Loucy (cell line): ENCODE measurements around the gene TRPM2.

Experiments
- H2AFZ ChIP-seq: fragments of 200-600 bp; sonication (generic); 2 replicates; pipeline ENCODE4 v1.6.0; 2016; ENCODE audit warnings: antibody characterized with exemption, mild to moderate bottlenecking, low read length, moderate library complexity
- H3F3A ChIP-seq: fragments of 200-600 bp; 2 replicates; pipeline ENCODE4 v1.6.0; 2016; ENCODE audit warnings: antibody characterized with exemption, low read depth, mild to moderate bottlenecking
- H3K27me3 ChIP-seq: fragments of 200-600 bp; sonication (generic); 2 replicates; pipeline ENCODE4 v1.6.1; 2014; ENCODE audit warnings: low read length, mild to moderate bottlenecking; ENCODE audit not compliant: insufficient read depth, poor library complexity, severe bottlenecking
- H3K36me3 ChIP-seq: fragments of 200-600 bp; sonication (generic); 2 replicates; pipeline ENCODE4 v1.6.1; 2016; ENCODE audit warnings: low read length; ENCODE audit not compliant: insufficient read depth
- H3K4me1 ChIP-seq: fragments of 200-600 bp; sonication (generic); 2 replicates; pipeline ENCODE4 v1.5.1; 2014; ENCODE audit warnings: low read length, mild to moderate bottlenecking; ENCODE audit not compliant: insufficient read depth, poor library complexity, severe bottlenecking
- H3K4me2 ChIP-seq: fragments of 200-600 bp; sonication (generic); 2 replicates; pipeline ENCODE4 v1.6.0; 2014; ENCODE audit warnings: antibody characterized with exemption, low read length, low read depth, mild to moderate bottlenecking; ENCODE audit not compliant: poor library complexity, severe bottlenecking
- H3K4me3 ChIP-seq: fragments of 200-600 bp; sonication (generic); 2 replicates; pipeline ENCODE4 v1.5.1; 2014; ENCODE audit warnings: low read length, mild to moderate bottlenecking, mixed read lengths; ENCODE audit not compliant: poor library complexity, severe bottlenecking
- H3K79me2 ChIP-seq: fragments of 200-600 bp; sonication (generic); 2 replicates; pipeline ENCODE4 v1.6.1; 2014; ENCODE audit warnings: low read length; ENCODE audit not compliant: insufficient read depth
- H3K9ac ChIP-seq: fragments of 200-600 bp; sonication (generic); 2 replicates; pipeline ENCODE4 v1.6.0; 2014; ENCODE audit warnings: mild to moderate bottlenecking, low read depth, low read length, moderate library complexity; ENCODE audit not compliant: poor library complexity, severe bottlenecking
- H3K9me2 ChIP-seq: fragments of 200-600 bp; sonication (generic); replicated peaks from 2 replicates; pipeline ENCODE4 v1.6.1; 2016; ENCODE audit warnings: low read depth, low read length, mixed read lengths
- H3K9me3 ChIP-seq: fragments of 200-600 bp; sonication (generic); 2 replicates; pipeline ENCODE4 v1.6.1; 2014; ENCODE audit warnings: mild to moderate bottlenecking, antibody characterized with exemption, low read length, low read depth; ENCODE audit not compliant: insufficient read depth
- H4K20me1 ChIP-seq: fragments of 200-600 bp; sonication (generic); 2 replicates; pipeline ENCODE4 v1.6.0; 2014; ENCODE audit warnings: antibody characterized with exemption, low read length, mild to moderate bottlenecking; ENCODE audit not compliant: insufficient read depth, poor library complexity, severe bottlenecking
- EZH2phosphoT487 ChIP-seq: fragments of 200-600 bp; IDR thresholded peaks from 2 replicates; pipeline ENCODE4 v1.6.1; 2018; ENCODE audit warnings: antibody characterized with exemption, mild to moderate bottlenecking, moderate library complexity, borderline replicate concordance
- TF ChIP-seq, protein P1 (sequence below): fragments of 200-600 bp; sonication (generic); conservative IDR thresholded peaks from 2 replicates; pipeline ENCODE4 v1.5.1; 2014; ENCODE audit warnings: mild to moderate bottlenecking, antibody characterized with exemption, low read length

TRPM2 gene

DNA sequence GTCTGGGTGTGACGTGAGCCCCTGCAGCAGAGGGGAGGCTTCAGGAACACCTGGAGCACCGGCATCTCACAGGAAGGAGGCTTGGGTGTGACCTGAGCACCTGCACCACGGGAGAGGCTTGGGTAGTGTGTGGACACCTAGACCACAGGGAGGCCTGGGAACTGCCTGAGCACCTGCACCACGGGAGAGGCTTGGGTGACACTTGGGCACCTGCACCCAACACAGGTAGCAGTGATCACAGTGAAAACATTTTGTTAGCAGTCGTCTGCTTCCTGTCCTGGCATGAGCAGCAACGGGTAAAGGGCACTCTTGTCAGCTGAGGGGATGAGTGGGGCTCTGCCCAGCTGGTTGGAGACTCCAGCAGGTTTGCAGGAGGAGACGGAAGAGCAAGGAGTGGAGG lies 124.3 kb downstream of the TRPM2 start:
- TF ChIP-seq, protein P1, sequence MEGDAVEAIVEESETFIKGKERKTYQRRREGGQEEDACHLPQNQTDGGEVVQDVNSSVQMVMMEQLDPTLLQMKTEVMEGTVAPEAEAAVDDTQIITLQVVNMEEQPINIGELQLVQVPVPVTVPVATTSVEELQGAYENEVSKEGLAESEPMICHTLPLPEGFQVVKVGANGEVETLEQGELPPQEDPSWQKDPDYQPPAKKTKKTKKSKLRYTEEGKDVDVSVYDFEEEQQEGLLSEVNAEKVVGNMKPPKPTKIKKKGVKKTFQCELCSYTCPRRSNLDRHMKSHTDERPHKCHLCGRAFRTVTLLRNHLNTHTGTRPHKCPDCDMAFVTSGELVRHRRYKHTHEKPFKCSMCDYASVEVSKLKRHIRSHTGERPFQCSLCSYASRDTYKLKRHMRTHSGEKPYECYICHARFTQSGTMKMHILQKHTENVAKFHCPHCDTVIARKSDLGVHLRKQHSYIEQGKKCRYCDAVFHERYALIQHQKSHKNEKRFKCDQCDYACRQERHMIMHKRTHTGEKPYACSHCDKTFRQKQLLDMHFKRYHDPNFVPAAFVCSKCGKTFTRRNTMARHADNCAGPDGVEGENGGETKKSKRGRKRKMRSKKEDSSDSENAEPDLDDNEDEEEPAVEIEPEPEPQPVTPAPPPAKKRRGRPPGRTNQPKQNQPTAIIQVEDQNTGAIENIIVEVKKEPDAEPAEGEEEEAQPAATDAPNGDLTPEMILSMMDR, result no peak
- no peak for TF ChIP-seq EZH2phosphoT487
- no peak overlapping the region for H2AFZ ChIP-seq
- H3K9me2 ChIP-seq, result no peaks in the 10 kb centered on the region
- no peak overlapping the region for H3K9ac ChIP-seq
- H3K79me2 ChIP-seq, result no peaks in the 10 kb centered on the region
- no peaks in the 10 kb centered on the region for H3K9me3 ChIP-seq
- no peaks in the 10 kb centered on the region for H4K20me1 ChIP-seq
- no peak overlapping the region for H3K4me2 ChIP-seq
- no peaks in the 10 kb centered on the region for H3K36me3 ChIP-seq
- H3K4me3 ChIP-seq, result no peak overlapping the region
- H3K4me1 ChIP-seq, result no peaks in the 10 kb centered on the region
- H3K27me3 ChIP-seq, result no peaks in the 10 kb centered on the region
- H3F3A ChIP-seq, result no peaks in the 10 kb centered on the region

DNA sequence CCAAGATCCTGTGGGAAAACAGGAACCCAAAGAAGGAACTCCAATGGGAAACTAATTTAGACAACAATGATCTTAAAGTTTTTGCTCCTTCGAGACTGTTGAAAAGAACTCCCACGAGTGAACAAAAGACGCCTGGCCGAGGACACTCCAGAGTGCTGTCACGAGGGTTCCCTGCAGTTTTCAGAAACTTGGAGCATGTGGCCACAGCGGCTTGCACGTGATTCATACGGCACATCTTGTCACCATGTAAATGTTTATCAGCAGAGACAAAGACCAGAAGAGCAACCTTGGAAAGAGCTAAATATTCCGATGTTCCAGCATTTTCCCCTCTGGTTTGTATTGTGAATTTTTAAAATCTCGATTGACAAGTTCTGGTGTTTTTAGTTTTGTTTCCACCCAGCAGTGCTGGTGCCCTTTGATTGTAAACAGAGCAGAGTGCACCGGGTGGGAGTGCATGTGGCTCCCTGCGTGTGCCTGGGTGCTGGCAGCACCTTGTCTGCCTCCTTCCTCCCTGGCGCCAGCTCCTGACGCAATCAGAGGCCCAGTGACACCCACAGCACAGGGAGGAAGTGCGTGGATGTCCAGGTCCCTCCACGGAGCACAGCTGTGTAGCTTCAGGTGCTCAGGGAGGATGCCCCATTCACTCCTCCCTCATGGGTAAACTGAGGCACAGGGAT lies 124.8 kb downstream of the TRPM2 start:
- H3F3A ChIP-seq, result no peaks in the 10 kb centered on the region
- H3K27me3 ChIP-seq, result no peaks in the 10 kb centered on the region
- no peaks in the 10 kb centered on the region for H3K9me2 ChIP-seq
- H3K4me2 ChIP-seq, result no peak overlapping the region
- TF ChIP-seq, protein P1, result no peak
- TF ChIP-seq EZH2phosphoT487, result no peak
- no peaks in the 10 kb centered on the region for H3K79me2 ChIP-seq
- H3K4me1 ChIP-seq, result no peaks in the 10 kb centered on the region
- no peak overlapping the region for H3K4me3 ChIP-seq
- no peaks in the 10 kb centered on the region for H4K20me1 ChIP-seq
- H3K9ac ChIP-seq, result no peak overlapping the region
- H3K36me3 ChIP-seq, result no peaks in the 10 kb centered on the region
- H3K9me3 ChIP-seq, result no peaks in the 10 kb centered on the region
- H2AFZ ChIP-seq, result no peak overlapping the region

DNA sequence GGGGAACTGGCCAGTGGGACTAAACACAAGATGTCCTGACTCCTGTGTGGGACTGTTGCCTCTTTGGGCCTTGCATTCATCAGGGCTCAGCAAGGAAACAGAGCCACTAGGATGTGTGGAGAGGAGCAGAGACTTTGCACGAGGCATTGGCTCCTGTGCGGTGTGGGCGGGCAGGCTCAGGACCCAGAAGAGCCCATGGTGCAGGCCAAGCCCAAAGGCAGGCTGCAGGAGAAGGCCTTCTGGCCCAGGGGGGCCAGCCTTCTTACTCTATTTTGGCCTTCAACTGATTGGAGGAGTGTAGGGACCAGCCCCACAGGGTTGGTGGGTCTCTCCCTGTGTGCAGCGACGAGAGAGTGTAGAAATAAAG lies 125.4 kb downstream of the TRPM2 start:
- TF ChIP-seq, protein P1, result no peak
- TF ChIP-seq EZH2phosphoT487, result no peak
- no peak overlapping the region for H3K4me2 ChIP-seq
- no peaks in the 10 kb centered on the region for H3K9me2 ChIP-seq
- H3K9me3 ChIP-seq, result no peaks in the 10 kb centered on the region
- no peaks in the 10 kb centered on the region for H3K79me2 ChIP-seq
- no peaks in the 10 kb centered on the region for H3F3A ChIP-seq
- H3K9ac ChIP-seq, result no peak overlapping the region
- no peaks in the 10 kb centered on the region for H3K27me3 ChIP-seq
- no peak overlapping the region for H2AFZ ChIP-seq
- no peaks in the 10 kb centered on the region for H4K20me1 ChIP-seq
- H3K36me3 ChIP-seq, result no peaks in the 10 kb centered on the region
- H3K4me1 ChIP-seq, result no peaks in the 10 kb centered on the region
- H3K4me3 ChIP-seq, result no peak overlapping the region
